GM15510 (cell line): Measurements from ENCODE around the gene WDR70.

Experiments used
- POLR2A ChIP-seq: IDR thresholded peaks from 3 replicates; pipeline ENCODE4 v1.6.1; 2011; ENCODE audit warnings: borderline replicate concordance; ENCODE audit not compliant: insufficient read length; ENCODE audit errors: extremely low read depth

WDR70 gene

GRCh38 chr5:37569466-37569865 lies 190.3 kb downstream of the WDR70 start:
- no peak for TF ChIP-seq POLR2A

DNA sequence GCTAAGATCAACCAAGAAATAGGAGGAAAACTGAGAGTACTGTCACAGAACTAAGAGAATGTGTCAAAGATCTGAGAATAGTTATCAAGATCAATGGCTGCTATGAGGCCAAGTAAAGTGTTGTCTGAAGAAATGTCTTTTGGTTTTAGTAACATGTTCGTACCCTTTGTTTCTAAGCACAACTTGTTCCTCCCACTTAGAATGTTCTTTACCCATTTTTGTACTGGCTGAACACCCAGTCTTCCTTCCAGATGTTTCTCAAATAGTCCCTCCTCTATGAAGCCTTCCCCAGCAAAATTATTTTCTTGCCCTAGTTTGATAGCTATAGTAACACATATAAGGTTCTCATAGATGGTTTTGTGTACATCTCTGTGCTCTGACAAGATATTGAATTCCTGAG lies 191.5 kb downstream of the WDR70 start:
- no peak for TF ChIP-seq POLR2A

DNA sequence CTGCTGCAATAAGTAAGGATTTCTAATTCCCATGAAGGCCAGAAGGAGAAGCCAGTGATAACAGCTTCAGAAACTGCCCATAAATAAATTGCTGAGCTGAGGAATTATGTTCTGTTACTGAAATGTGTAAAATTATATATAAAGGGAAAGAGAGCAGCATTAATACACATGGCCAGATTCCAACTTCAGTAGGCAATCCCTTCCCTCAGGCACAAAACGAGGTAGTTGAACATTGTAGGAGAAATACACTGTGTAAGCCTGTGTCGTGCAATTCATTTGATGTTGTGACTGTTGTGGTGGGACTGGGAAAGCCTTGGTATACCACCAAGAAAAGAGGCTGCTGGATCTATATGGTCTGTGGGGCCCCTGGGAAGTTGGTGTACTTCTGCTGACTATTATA lies 192.9 kb downstream of the WDR70 start:
- TF ChIP-seq POLR2A, result no peak

- no peak for TF ChIP-seq POLR2A
Observed at GRCh38 chr5:37575541-37576489, 196.7 kb downstream of the WDR70 start.

DNA sequence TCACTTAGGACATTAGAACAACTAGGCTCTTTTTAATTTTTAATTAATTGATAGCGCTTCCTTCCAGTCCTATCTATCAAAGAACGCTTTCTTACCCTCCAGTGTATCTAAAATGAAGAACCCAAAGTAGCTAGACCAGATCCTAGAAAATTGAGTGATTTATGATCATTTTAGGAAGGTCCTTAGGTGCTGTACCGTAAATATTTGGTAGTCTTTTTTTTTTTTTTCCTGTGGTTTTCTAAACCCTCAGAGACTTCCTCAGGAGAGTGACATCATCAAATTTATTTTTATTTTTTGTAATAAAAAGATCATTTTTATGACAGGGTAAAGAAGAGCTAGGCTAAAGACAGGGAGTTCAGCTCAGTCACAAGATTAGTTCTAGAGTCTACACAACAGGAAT lies 197.4 kb downstream of the WDR70 start:
- no peak for TF ChIP-seq POLR2A

- no peak for TF ChIP-seq POLR2A
Observed at GRCh38 chr5:37578176-37578575, 199.1 kb downstream of the WDR70 start.

DNA sequence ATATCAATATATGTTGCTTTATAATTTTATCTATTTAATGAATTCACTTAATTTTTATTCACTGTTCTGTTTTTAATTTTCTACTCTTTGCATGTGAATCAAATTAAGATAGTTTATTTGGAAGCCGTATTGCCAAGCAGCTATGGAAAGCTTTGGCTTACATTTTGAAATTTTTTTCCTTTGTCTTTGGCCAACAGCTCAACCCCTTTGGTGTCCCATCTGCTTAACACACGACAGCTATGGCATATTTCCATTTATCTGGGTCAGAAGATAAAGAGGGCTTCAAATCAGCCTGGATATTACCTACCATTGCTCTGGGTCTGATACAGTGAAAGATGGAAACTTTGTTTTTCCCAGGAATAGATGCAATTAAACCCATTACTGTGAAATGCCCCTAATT lies 201.0 kb downstream of the WDR70 start:
- no peak for TF ChIP-seq POLR2A

DNA sequence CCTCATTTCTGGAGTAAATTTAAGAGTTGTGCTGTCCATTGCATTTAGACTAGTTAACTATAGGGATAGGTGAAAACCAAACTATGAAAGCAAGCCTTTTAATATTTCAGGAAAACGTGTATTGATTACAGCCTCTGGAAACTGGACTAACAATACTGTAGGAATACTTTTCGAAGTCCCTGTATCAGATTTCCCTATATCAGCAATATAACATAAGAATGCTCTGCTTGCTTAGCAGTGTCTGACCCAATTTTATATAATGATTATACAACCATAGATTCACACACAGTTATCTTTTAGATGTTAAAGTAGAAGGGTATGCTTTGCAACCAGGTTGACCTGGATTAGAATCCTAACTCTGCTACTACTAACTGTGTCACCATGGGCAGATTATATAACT lies 203.1 kb downstream of the WDR70 start:
- no peak for TF ChIP-seq POLR2A

GRCh38 chr5:37598733-37599132 lies 219.6 kb downstream of the WDR70 start:
- no peak for TF ChIP-seq POLR2A

DNA sequence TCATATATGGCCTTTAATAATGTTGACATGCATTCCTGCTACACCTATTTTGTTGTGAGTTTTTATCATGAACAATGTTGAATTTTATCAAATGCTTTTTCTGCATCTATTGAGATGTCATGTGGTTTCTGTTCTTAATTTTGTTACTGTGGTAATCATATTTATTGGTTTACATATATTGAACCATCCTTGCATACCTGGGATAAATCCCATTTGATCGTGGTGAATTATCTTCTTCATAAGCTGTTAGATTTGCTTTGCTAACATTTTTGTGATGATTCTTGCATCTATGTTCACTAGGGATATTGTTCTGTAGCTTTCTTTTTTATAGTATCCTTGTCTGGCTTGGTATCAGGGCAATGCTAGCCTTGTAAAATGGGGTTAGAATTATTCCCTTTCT lies 222.0 kb downstream of the WDR70 start:
- TF ChIP-seq POLR2A, result no peak

DNA sequence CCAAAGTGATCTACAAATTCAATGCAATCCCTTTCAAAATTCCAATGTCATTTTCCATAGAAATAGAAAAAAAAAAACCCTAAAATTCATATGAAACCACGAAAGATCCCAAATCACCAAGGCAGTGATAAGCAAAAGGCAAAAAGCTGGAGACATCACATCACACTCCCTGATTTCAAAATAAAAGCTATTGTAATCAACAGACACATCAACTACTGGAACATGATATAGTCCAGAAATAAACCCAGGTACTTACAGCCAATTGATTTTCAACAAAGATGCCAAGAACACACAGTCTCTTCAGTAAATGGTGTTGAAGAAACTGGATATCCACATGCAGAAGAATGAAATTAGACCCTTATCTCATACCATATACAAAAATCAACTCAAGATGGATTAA lies 224.0 kb downstream of the WDR70 start:
- no peak for TF ChIP-seq POLR2A

DNA sequence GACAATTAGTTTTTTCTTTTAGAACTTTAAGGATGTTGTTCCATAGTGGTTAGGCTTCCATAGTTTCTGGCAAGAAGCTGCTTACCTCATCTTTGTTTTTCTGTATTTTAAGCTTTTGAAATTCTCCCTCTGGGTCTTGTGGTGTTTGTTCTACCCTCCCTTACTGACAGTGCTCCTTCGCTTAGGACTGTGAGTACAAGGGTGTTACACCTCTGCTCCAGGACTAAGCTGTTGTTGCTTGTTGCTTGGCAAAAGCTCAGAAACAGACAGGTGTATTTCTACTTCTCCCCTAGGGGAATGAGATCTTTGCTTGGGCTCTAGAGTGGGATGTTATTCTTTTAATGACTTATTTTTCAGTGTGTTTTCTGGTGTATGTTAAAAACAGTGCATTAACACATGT lies 225.2 kb downstream of the WDR70 start:
- no peak for TF ChIP-seq POLR2A

DNA sequence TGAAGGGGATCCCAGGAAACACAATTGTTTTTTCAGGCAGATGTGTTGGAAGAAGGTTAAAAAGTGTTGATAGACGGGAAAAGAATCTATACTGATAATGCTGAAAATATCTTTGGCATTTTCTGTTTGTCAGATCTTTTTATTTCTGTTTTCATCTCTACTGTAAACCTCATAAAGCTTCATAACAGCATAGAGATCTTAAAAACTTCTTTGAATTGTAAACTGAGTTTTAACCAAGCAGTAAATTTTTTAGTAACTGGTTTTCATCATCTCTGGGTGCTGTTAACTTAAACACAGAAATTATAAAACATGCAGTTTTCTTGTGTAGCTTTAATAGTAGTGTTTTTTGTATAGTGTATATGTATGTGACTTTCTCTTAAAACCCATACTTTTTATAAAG lies 227.0 kb downstream of the WDR70 start:
- TF ChIP-seq POLR2A, result no peak

DNA sequence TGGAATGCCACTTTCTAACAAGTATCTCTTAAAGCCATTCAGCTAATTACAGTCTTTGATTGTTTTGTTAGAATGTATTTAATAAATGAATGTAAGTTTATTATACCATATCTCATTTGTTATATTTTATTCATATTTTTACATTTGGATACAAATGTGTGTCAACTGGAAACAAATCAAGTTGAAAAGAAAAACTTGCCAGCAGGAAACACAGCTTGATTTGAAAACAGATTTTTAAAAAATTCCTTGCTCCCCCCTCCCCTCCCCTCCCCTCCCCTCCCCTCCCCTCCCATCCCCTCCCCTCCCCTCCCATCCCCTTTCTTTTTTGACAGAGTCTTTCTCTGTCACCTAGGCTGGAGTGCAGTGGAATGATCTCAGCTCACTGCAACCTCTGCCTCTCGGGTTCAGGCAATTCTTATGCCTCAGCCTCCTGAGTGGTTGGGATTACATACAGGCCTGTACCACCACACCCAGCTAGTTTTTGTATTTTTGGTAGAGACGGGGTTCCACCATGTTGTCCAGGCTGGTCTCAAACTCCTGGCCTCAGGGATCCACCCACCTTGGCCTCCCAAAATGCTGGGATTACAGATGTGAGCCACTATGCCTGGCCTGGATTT lies 227.6 kb downstream of the WDR70 start:
- no peak for TF ChIP-seq POLR2A

GRCh38 chr5:37615184-37615583 lies 236.1 kb downstream of the WDR70 start:
- TF ChIP-seq POLR2A, result no peak

DNA sequence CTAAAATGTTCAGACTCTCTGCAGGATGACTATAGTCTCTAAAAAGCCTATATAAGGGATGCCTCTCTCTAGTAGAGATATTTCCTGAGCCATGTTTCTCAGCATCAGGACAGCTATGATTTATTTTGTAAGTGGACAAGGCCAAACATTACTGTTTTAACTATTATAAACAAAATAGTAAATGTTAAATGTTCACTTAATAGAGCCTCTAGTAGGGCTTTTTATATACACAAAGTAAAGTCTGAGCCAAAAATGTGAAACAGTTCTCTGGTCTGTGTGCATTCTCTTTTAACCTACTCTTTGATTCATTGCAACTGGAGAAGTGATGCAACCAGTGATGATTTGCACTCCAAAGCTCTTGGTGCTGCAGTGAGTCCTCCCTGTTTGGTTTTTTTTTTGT lies 240.2 kb downstream of the WDR70 start:
- TF ChIP-seq POLR2A, result no peak
